ENCODE data around the gene RABGAP1L.

The RABGAP1L gene

GRCh38 chr1:174721246-174721645 is 561.9 kb downstream of the RABGAP1L start:
- Histone ChIP-seq H4K20me1 (ENCODE audit: low read depth, low read length) (no peaks in the 10 kb centered on the region), H3K27me3 (ENCODE audit: low read length) (no peaks in the 10 kb centered on the region), H3F3A (ENCODE audit: insufficient read depth) (peaks cover 6% of the 10 kb centered on the region; the same call in 1 of the 2 replicates), H3K9me3 (ENCODE audit: insufficient read depth, low read length) (no peaks in the 10 kb centered on the region), H2AFZ (ENCODE audit: low read depth, low read length, severe bottlenecking) (no peak overlapping the region), H3K79me2 (ENCODE audit: insufficient read depth, low read length) (no peaks in the 10 kb centered on the region), H3K4me2 (ENCODE audit: low read depth, low read length, poor library complexity, severe bottlenecking) (no peak overlapping the region), H3K36me3 (ENCODE audit: low read length) (0 out of 2 replicates have a peak, but pooled peaks cover 4% of the 10 kb centered on the region), H3K9me2 (replicated peaks; ENCODE audit: insufficient read depth, low read length) (no peaks in the 10 kb centered on the region), H3K4me3 (ENCODE audit: insufficient read depth, low read length, poor library complexity, severe bottlenecking) (no peak overlapping the region), H3K27ac (ENCODE audit: low read depth, low read length) (no peak overlapping the region), H3K9ac (ENCODE audit: low read length) (no peak overlapping the region)
- no peak for TF ChIP-seq CTCF (IDR thresholded peaks at IDR 0.05; ENCODE audit: insufficient read depth, low read length, poor library complexity, severe bottlenecking)
- no peak for TF ChIP-seq EZH2phosphoT487 (conservative IDR thresholded peaks at IDR 0.05; ENCODE audit: low read length)

GRCh38 chr1:174723816-174724215 is 564.5 kb downstream of the RABGAP1L start:
- H3K9ac ChIP-seq (ENCODE audit: low read length), result no peak overlapping the region
- H3K27ac ChIP-seq (ENCODE audit: low read depth, low read length), result peak overlapping the region; percentile 38; the same call in 1 of the 2 replicates
- peaks cover 7% of the 10 kb centered on the region; the same call in 1 of the 2 replicates for H3K36me3 ChIP-seq (ENCODE audit: low read length)
- no peaks in the 10 kb centered on the region for H3K9me3 ChIP-seq (ENCODE audit: insufficient read depth, low read length)
- H3K4me3 ChIP-seq (ENCODE audit: insufficient read depth, low read length, poor library complexity, severe bottlenecking), result no peak overlapping the region
- TF ChIP-seq EZH2phosphoT487 (conservative IDR thresholded peaks at IDR 0.05; ENCODE audit: low read length), result no peak
- TF ChIP-seq CTCF (IDR thresholded peaks at IDR 0.05; ENCODE audit: insufficient read depth, low read length, poor library complexity, severe bottlenecking), result no peak
- H3K27me3 ChIP-seq (ENCODE audit: low read length), result no peaks in the 10 kb centered on the region
- H3K9me2 ChIP-seq (replicated peaks; ENCODE audit: insufficient read depth, low read length), result no peaks in the 10 kb centered on the region
- H3F3A ChIP-seq (ENCODE audit: insufficient read depth), result peaks cover 16% of the 10 kb centered on the region
- H4K20me1 ChIP-seq (ENCODE audit: low read depth, low read length), result no peaks in the 10 kb centered on the region
- no peaks in the 10 kb centered on the region for H3K79me2 ChIP-seq (ENCODE audit: insufficient read depth, low read length)
- no peak overlapping the region for H3K4me2 ChIP-seq (ENCODE audit: low read depth, low read length, poor library complexity, severe bottlenecking)
- no peak overlapping the region for H2AFZ ChIP-seq (ENCODE audit: low read depth, low read length, severe bottlenecking)

GRCh38 chr1:174724219-174724618 is 564.9 kb downstream of the RABGAP1L start:
- peaks cover 16% of the 10 kb centered on the region for H3F3A ChIP-seq (ENCODE audit: insufficient read depth)
- no peaks in the 10 kb centered on the region for H3K79me2 ChIP-seq (ENCODE audit: insufficient read depth, low read length)
- no peaks in the 10 kb centered on the region for H3K27me3 ChIP-seq (ENCODE audit: low read length)
- no peaks in the 10 kb centered on the region for H3K9me3 ChIP-seq (ENCODE audit: insufficient read depth, low read length)
- H3K9me2 ChIP-seq (replicated peaks; ENCODE audit: insufficient read depth, low read length), result no peaks in the 10 kb centered on the region
- no peaks in the 10 kb centered on the region for H4K20me1 ChIP-seq (ENCODE audit: low read depth, low read length)
- peaks cover 6% of the 10 kb centered on the region; the same call in 1 of the 2 replicates for H3K36me3 ChIP-seq (ENCODE audit: low read length)
- no peak overlapping the region for H3K4me2 ChIP-seq (ENCODE audit: low read depth, low read length, poor library complexity, severe bottlenecking)
- TF ChIP-seq EZH2phosphoT487 (conservative IDR thresholded peaks at IDR 0.05; ENCODE audit: low read length) (no peak), CTCF (IDR thresholded peaks at IDR 0.05; ENCODE audit: insufficient read depth, low read length, poor library complexity, severe bottlenecking) (no peak)
- H3K4me3 ChIP-seq (ENCODE audit: insufficient read depth, low read length, poor library complexity, severe bottlenecking), result no peak overlapping the region
- H3K27ac ChIP-seq (ENCODE audit: low read depth, low read length), result peak overlapping the region; percentile 38; the same call in 1 of the 2 replicates
- no peak overlapping the region for H2AFZ ChIP-seq (ENCODE audit: low read depth, low read length, severe bottlenecking)
- no peak overlapping the region for H3K9ac ChIP-seq (ENCODE audit: low read length)
